ENCODE data around the gene GBP6. TPM values are rescaled to one million over a fixed set of nuclear protein-coding genes. Genes with fewer than 3 reads are reported as not detected.
"Not testable (repeated sequence)": the region's sequence is repeated elsewhere in the genome, so short reads cannot be mapped to it uniquely, and the experiment has no call there.

Gene GBP6
- total and polyA plus RNA-seq, 4 experiments from 2014 or later: 0.17 to 0.30 (median 0.20) TPM

DNA sequence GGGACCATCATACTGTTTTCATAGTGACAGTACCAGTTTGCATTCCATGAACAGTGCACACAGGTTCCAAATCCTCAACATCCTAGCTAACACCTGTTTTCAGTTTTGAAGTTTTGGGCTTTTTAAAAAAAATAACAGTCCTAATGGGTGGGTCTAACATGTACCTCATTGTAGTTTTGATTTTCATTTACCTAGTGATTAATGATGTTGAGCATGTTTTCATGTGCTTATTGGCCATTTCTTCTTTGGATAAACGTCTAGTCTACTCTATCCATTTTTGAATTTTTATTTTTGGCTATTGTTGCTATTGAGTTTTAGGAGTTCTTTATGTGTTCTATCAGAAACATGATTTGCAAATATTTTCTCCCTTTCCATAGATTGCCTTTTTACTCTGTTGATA lies 3.4 kb downstream of the GBP6 start:
- Histone ChIP-seq H3K9me3 (ENCODE audit: control insufficient read depth in 1 of 2, low read length in 2 of 2) (no peaks in the 10 kb centered on the region), H3K4me1 (ENCODE audit: insufficient read depth, low read length) (peaks cover 10% of the 10 kb centered on the region), H3K4me3 (ENCODE audit: low read length in 2 of 2) (no peak overlapping the region), H3K36me3 (ENCODE audit: insufficient read depth, low read length) (no peaks in the 10 kb centered on the region), H3K27ac (ENCODE audit: low read depth, low read length) (no peak overlapping the region), H3K27me3 (ENCODE audit: insufficient read depth, low read length) (no peaks in the 10 kb centered on the region)
- H3K36me3 Mint-ChIP-seq: peaks cover 0 to 11% of the 10 kb centered on the region in 2 donors
- ChIA-PET CTCF (ENCODE audit: partially characterized antibody) (interaction anchor here (0.9 to 1.8 kb wide), 4 partner anchors 9 to 384 kb away, joined by 3 to 7 read pairs (median 4); no protein-coding TSS in a partner anchor), POLR2A (ENCODE audit: partially characterized antibody) (no interaction called here)
- H3K9me3 Mint-ChIP-seq: peaks cover 0 to 4% (median 0%) of the 10 kb centered on the region in 8 donors
- no peak overlapping the region for H3K27ac Mint-ChIP-seq
- no peak for DNase-seq
- H3K4me1 Mint-ChIP-seq: peaks cover 9 to 17% (median 11%) of the 10 kb centered on the region in 4 donors
- peaks cover 0 to 1% of the 10 kb centered on the region in 2 donors for H3K27me3 Mint-ChIP-seq
- H3K4me3 Mint-ChIP-seq: no peak overlapping the region
- intact Hi-C loops (cut with micrococcal nuclease): no loop called here

DNA sequence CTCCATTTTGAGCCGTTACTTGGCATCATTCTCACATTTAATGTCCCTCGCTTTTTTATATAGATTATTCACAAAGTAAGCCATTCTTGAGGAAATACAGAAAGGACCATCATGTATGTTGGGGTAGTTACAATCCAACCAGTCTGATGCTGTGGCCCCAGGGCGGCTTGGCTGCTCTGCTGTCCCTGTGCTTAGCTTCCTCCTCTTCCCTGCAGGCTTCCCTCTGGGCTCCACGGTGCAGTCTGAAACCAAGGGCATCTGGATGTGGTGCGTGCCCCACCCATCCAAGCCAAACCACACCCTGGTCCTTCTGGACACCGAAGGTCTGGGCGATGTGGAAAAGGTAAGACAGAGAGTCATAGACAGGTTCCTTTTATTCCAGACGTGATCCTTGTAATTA lies 5.5 kb downstream of the GBP6 start:
- Mint-ChIP-seq H3K27ac (no peak overlapping the region), H3K4me1 (no peaks in the 10 kb centered on the region), H3K27me3 (peaks cover 0 to 1% of the 10 kb centered on the region in 2 donors), H3K36me3 (peaks cover 0 to 11% of the 10 kb centered on the region in 2 donors), H3K9me3 (peaks cover 0 to 7% (median 5%) of the 10 kb centered on the region in 8 donors), H3K4me3 (no peak overlapping the region)
- DNase-seq: no peak
- Histone ChIP-seq H3K27me3 (ENCODE audit: insufficient read depth, low read length) (no peaks in the 10 kb centered on the region), H3K4me1 (ENCODE audit: insufficient read depth, low read length) (no peaks in the 10 kb centered on the region), H3K4me3 (ENCODE audit: low read length in 2 of 2) (no peak overlapping the region), H3K36me3 (ENCODE audit: insufficient read depth, low read length) (no peaks in the 10 kb centered on the region), H3K9me3 (ENCODE audit: control insufficient read depth in 1 of 2, low read length in 2 of 2) (no peaks in the 10 kb centered on the region), H3K27ac (ENCODE audit: low read depth, low read length) (no peak overlapping the region)
- ChIA-PET CTCF (ENCODE audit: partially characterized antibody) (no interaction called here), POLR2A (ENCODE audit: partially characterized antibody) (no interaction called here)
- intact Hi-C loops (cut with micrococcal nuclease): no loop called here

DNA sequence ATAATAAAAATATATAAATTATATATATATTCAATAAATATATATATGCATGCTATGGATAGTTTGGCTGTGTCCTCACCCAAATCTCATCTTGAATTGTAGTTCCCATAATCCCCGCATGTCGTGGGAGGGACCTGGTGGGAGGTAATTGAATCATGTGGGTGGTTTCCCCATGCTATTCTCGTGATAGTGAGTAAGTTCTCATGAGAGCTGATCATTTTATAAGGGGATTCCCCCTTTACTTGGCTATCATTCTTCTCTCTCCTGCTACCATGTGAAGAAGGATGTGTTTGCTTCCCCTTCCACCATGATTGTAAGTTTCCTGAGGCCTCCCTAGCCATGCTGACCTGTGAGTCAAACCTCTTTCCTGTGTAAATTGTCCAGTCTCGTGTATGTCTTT lies 10.0 kb downstream of the GBP6 start:
- H3K27ac Mint-ChIP-seq; H3K4me3 Mint-ChIP-seq; H3K27ac ChIP-seq (ENCODE audit: low read depth, low read length); H3K27me3 Mint-ChIP-seq; H3K4me1 Mint-ChIP-seq; DNase-seq; CTCF ChIA-PET (ENCODE audit: partially characterized antibody); H3K9me3 ChIP-seq (ENCODE audit: control insufficient read depth in 1 of 2, low read length in 2 of 2); H3K27me3 ChIP-seq (ENCODE audit: insufficient read depth, low read length); POLR2A ChIA-PET (ENCODE audit: partially characterized antibody); H3K36me3 ChIP-seq (ENCODE audit: insufficient read depth, low read length); H3K4me3 ChIP-seq (ENCODE audit: low read length in 2 of 2); H3K9me3 Mint-ChIP-seq; intact Hi-C loops (cut with micrococcal nuclease); H3K4me1 ChIP-seq (ENCODE audit: insufficient read depth, low read length): not testable (repeated sequence)
- peaks cover 1 to 10% of the 10 kb centered on the region in 2 donors for H3K36me3 Mint-ChIP-seq

DNA sequence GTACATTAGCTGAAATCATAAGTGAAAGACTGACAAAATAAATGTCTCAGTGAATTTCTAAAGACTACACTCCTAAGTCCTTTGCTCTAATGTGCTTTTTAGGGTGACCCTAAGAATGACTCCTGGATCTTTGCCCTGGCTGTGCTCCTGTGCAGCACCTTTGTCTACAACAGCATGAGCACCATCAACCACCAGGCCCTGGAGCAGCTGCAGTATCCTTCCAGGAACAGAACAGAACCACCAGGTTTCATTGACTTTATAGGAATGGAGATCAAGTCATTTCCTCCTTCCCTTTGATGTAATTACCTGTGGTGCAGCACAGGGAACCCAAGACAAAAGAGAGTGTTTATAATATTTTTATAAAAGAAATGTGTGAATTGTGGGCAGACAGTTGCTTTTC lies 14.1 kb downstream of the GBP6 start:
- Histone ChIP-seq H3K4me3 (ENCODE audit: low read length in 2 of 2) (no peak overlapping the region), H3K4me1 (ENCODE audit: insufficient read depth, low read length) (no peaks in the 10 kb centered on the region), H3K36me3 (ENCODE audit: insufficient read depth, low read length) (no peaks in the 10 kb centered on the region), H3K27ac (ENCODE audit: low read depth, low read length) (no peak overlapping the region), H3K27me3 (ENCODE audit: insufficient read depth, low read length) (no peaks in the 10 kb centered on the region), H3K9me3 (ENCODE audit: control insufficient read depth in 1 of 2, low read length in 2 of 2) (no peaks in the 10 kb centered on the region)
- intact Hi-C loops (cut with micrococcal nuclease): no loop called here
- ChIA-PET CTCF (ENCODE audit: partially characterized antibody) (no interaction called here), POLR2A (ENCODE audit: partially characterized antibody) (no interaction called here)
- DNase-seq: no peak
- H3K36me3 Mint-ChIP-seq: peaks cover 0 to 1% of the 10 kb centered on the region in 2 donors
- H3K27ac Mint-ChIP-seq: no peak overlapping the region
- H3K9me3 Mint-ChIP-seq: peaks cover 0 to 6% (median 2%) of the 10 kb centered on the region in 8 donors
- H3K4me3 Mint-ChIP-seq: no peak overlapping the region
- H3K4me1 Mint-ChIP-seq: no peaks in the 10 kb centered on the region
- peaks cover 3 to 4% of the 10 kb centered on the region in 2 donors for H3K27me3 Mint-ChIP-seq

DNA sequence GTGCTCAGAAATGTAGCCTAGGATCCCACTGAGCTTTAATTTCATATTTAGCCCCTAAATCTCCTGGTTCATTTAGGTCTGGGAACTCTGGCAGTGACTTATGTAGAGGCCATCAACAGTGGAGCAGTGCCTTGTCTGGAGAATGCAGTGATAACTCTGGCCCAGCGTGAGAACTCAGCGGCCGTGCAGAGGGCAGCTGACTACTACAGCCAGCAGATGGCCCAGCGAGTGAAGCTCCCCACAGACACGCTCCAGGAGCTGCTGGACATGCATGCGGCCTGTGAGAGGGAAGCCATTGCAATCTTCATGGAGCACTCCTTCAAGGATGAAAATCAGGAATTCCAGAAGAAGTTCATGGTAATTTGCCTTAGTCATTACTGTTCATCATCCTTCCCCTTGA lies 17.8 kb downstream of the GBP6 start:
- Mint-ChIP-seq H3K27me3 (no peaks in the 10 kb centered on the region), H3K36me3 (no peaks in the 10 kb centered on the region), H3K4me3 (no peak overlapping the region), H3K9me3 (no peaks in the 10 kb centered on the region), H3K27ac (no peak overlapping the region), H3K4me1 (no peaks in the 10 kb centered on the region)
- Histone ChIP-seq H3K4me3 (ENCODE audit: low read length in 2 of 2) (no peak overlapping the region), H3K27ac (ENCODE audit: low read depth, low read length) (no peak overlapping the region), H3K27me3 (ENCODE audit: insufficient read depth, low read length) (no peaks in the 10 kb centered on the region), H3K9me3 (ENCODE audit: control insufficient read depth in 1 of 2, low read length in 2 of 2) (no peaks in the 10 kb centered on the region), H3K4me1 (ENCODE audit: insufficient read depth, low read length) (no peaks in the 10 kb centered on the region), H3K36me3 (ENCODE audit: insufficient read depth, low read length) (no peaks in the 10 kb centered on the region)
- intact Hi-C loops (cut with micrococcal nuclease): no loop called here
- ChIA-PET POLR2A (ENCODE audit: partially characterized antibody) (no interaction called here), CTCF (ENCODE audit: partially characterized antibody) (interaction anchor here (0.6 kb wide), 1 partner anchor 397 kb away, joined by 3 read pairs; no protein-coding TSS in a partner anchor)
- no peak for DNase-seq

DNA sequence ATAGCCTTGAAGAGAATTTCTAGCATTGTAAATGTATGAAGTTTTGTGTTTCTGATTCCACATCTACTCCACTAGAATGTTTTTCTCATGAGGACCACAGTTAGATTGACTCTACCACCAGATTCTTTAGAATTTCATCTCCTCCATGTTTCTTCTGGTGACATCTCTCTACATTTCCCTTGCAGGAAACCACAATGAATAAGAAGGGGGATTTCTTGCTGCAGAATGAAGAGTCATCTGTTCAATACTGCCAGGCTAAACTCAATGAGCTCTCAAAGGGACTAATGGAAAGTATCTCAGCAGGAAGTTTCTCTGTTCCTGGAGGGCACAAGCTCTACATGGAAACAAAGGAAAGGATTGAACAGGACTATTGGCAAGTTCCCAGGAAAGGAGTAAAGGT lies 18.6 kb downstream of the GBP6 start:
- Mint-ChIP-seq H3K27me3 (no peaks in the 10 kb centered on the region), H3K9me3 (no peaks in the 10 kb centered on the region), H3K36me3 (no peaks in the 10 kb centered on the region), H3K27ac (no peak overlapping the region), H3K4me1 (no peaks in the 10 kb centered on the region), H3K4me3 (no peak overlapping the region)
- Histone ChIP-seq H3K9me3 (ENCODE audit: control insufficient read depth in 1 of 2, low read length in 2 of 2) (no peaks in the 10 kb centered on the region), H3K27ac (ENCODE audit: low read depth, low read length) (no peak overlapping the region), H3K4me3 (ENCODE audit: low read length in 2 of 2) (no peak overlapping the region), H3K27me3 (ENCODE audit: insufficient read depth, low read length) (no peaks in the 10 kb centered on the region), H3K4me1 (ENCODE audit: insufficient read depth, low read length) (no peaks in the 10 kb centered on the region), H3K36me3 (ENCODE audit: insufficient read depth, low read length) (no peaks in the 10 kb centered on the region)
- DNase-seq: no peak
- ChIA-PET CTCF (ENCODE audit: partially characterized antibody) (no interaction called here), POLR2A (ENCODE audit: partially characterized antibody) (no interaction called here)
- intact Hi-C loops (cut with micrococcal nuclease): no loop called here

DNA sequence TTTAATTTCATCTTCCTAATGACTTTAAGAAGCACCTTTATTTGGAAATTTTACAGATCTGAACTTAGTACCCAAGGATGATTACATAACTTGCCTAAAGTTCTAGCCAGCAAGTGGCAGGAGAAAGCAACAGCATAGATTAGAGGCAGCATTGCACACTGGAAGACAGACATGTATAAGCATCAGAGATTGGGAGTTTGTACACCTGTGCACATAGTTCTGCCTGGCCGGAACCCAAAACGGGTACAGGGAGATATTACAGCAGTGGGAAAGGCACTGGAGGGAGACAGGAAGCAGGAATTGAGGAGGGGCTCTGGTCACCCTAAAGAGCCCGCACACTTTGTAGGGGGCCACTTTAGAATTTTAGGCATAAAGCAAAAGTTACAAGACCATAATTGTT lies 19.3 kb downstream of the GBP6 start:
- no peaks in the 10 kb centered on the region for H3K36me3 Mint-ChIP-seq
- Histone ChIP-seq H3K27ac (ENCODE audit: low read depth, low read length) (no peak overlapping the region), H3K4me1 (ENCODE audit: insufficient read depth, low read length) (no peaks in the 10 kb centered on the region), H3K36me3 (ENCODE audit: insufficient read depth, low read length) (no peaks in the 10 kb centered on the region), H3K27me3 (ENCODE audit: insufficient read depth, low read length) (no peaks in the 10 kb centered on the region), H3K9me3 (ENCODE audit: control insufficient read depth in 1 of 2, low read length in 2 of 2) (no peaks in the 10 kb centered on the region), H3K4me3 (ENCODE audit: low read length in 2 of 2) (no peak overlapping the region)
- no peak overlapping the region for H3K27ac Mint-ChIP-seq
- no peak overlapping the region for H3K4me3 Mint-ChIP-seq
- no peaks in the 10 kb centered on the region for H3K9me3 Mint-ChIP-seq
- ChIA-PET CTCF (ENCODE audit: partially characterized antibody) (no interaction called here), POLR2A (ENCODE audit: partially characterized antibody) (no interaction called here)
- intact Hi-C loops (cut with micrococcal nuclease): no loop called here
- no peak for DNase-seq
- H3K4me1 Mint-ChIP-seq: no peaks in the 10 kb centered on the region
- H3K27me3 Mint-ChIP-seq: no peaks in the 10 kb centered on the region

DNA sequence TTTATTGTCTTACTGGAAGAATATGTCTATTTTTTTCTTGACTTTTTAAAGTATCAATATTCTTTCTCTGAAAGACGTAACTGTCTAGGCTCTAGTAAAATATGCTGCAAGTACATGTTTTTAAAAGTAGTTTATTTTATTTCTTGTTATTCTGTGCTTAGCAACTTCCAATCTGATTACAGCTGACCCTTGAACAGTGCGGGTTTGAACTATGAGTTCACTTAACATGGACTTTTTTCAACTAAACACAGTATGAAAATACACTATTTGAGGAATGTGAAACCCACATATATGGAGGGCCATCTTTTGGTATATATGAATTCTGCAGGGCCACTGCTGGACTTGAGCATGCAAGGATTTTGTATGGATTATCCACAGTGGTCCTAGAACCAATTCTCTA lies 26.8 kb downstream of the GBP6 start:
- H3K4me3 Mint-ChIP-seq: no peak overlapping the region
- no peaks in the 10 kb centered on the region for H3K27me3 Mint-ChIP-seq
- no peaks in the 10 kb centered on the region for H3K36me3 ChIP-seq (ENCODE audit: insufficient read depth, low read length)
- DNase-seq: no peak
- H3K9me3 Mint-ChIP-seq: peaks cover 2 to 14% (median 5%) of the 10 kb centered on the region in 8 donors
- ChIA-PET CTCF (ENCODE audit: partially characterized antibody) (no interaction called here), POLR2A (ENCODE audit: partially characterized antibody) (no interaction called here)
- H3K4me3 ChIP-seq (ENCODE audit: low read length in 2 of 2): no peak overlapping the region
- no peak overlapping the region for H3K27ac ChIP-seq (ENCODE audit: low read depth, low read length)
- H3K9me3 ChIP-seq (ENCODE audit: control insufficient read depth in 1 of 2, low read length in 2 of 2): no peaks in the 10 kb centered on the region
- no peak overlapping the region for H3K27ac Mint-ChIP-seq
- H3K4me1 Mint-ChIP-seq: no peaks in the 10 kb centered on the region
- no peaks in the 10 kb centered on the region for H3K4me1 ChIP-seq (ENCODE audit: insufficient read depth, low read length)
- intact Hi-C loops (cut with micrococcal nuclease): no loop called here
- H3K27me3 ChIP-seq (ENCODE audit: insufficient read depth, low read length): no peaks in the 10 kb centered on the region
- no peaks in the 10 kb centered on the region for H3K36me3 Mint-ChIP-seq
